ENCODE data around the gene ZNF670. TPM values are rescaled to one million over a fixed set of nuclear protein-coding genes. Genes with fewer than 3 reads are reported as not detected.

The ZNF670 gene
- total and polyA plus RNA-seq, 9 of the 15 experiments (the other 6 are each of a cell fraction or from before 2014, with no cell fraction given), result 7.1 to 23.4 (median 11.8) TPM

GRCh38 chr1:247103859-247104591 lies 25.4 kb upstream of the ZNF670 start, which contains the start of gene ZNF669 (continued):
- TF ChIP-seq ZNF184 (CRISPR knock-in tag; IDR thresholded peaks at IDR 0.05) (no peak), PTBP1 (IDR thresholded peaks at IDR 0.05; ENCODE audit: low read depth, low read length) (no peak; the same call in 1 of the 2 replicates), SRSF1 (IDR thresholded peaks at IDR 0.05; ENCODE audit: low read depth, low read length) (peak; percentile 62; the same call in 1 of the 2 replicates), PRMT5 (CRISPR knock-in tag; IDR thresholded peaks at IDR 0.05) (no peak), TBL1XR1 (IDR thresholded peaks at IDR 0.05; ENCODE audit: low read length in 2 of 2) (peak in 1 of 2 experiments; percentile 71; a peak in 1 of 4 replicates), RREB1 (CRISPR knock-in tag; IDR thresholded peaks at IDR 0.05) (no peak), NFXL1 (CRISPR knock-in tag; IDR thresholded peaks at IDR 0.05) (no peak), ZNF551 (CRISPR knock-in tag; IDR thresholded peaks at IDR 0.05) (no peak), PCBP2 (IDR thresholded peaks at IDR 0.05; ENCODE audit: low read depth, low read length, poor library complexity, severe bottlenecking) (no peak), NFIX (CRISPR knock-in tag; IDR thresholded peaks at IDR 0.05; ENCODE audit: low read depth) (no peak), ZNF583 (CRISPR knock-in tag; IDR thresholded peaks at IDR 0.05) (no peak), MYNN (IDR thresholded peaks at IDR 0.05) (0 out of 2 replicates have a peak, but pooled peaks have one; percentile 49), MYNN (CRISPR knock-in tag; IDR thresholded peaks at IDR 0.05) (no peak), ZNF197 (CRISPR knock-in tag; IDR thresholded peaks at IDR 0.05; ENCODE audit: low read depth) (peak; percentile 86; the same call in 1 of the 2 replicates), ZNF655 (CRISPR knock-in tag; IDR thresholded peaks at IDR 0.05) (no peak), PRPF4 (IDR thresholded peaks at IDR 0.05; ENCODE audit: insufficient read depth, low read depth, low read length, poor library complexity, severe bottlenecking) (no peak), COPS2 (conservative IDR thresholded peaks at IDR 0.05) (no peak), EP400 (IDR thresholded peaks at IDR 0.05) (peak; percentile 80), MAX (CRISPR knock-in tag; IDR thresholded peaks at IDR 0.05) (peak; percentile 67), ZNF124 (CRISPR knock-in tag; IDR thresholded peaks at IDR 0.05) (no peak), PHB (CRISPR knock-in tag; IDR thresholded peaks at IDR 0.05) (no peak), POU5F1 (IDR thresholded peaks at IDR 0.05; ENCODE audit: borderline replicate concordance, low read depth, low read length, partially characterized antibody) (no peak), LCOR (CRISPR knock-in tag; IDR thresholded peaks at IDR 0.05) (peak; percentile 96)

Measured in K562 (cell line).